K562 (cell line): ENCODE results near the gene CLIC2.

Source experiments
- CTCF ChIP-seq, 3 experiments: IDR thresholded peaks in 2 of 3; conservative IDR thresholded peaks in 1 of 3; 2 replicates each; pipeline ENCODE4 v1.5.1; 2011 to 2012; ENCODE audit warnings: low read length in 3 of 3, mild to moderate bottlenecking in 3 of 3, control low read depth in 2 of 3, improper control_type of control experiment in 1 of 3, inconsistent platforms in 1 of 3, low read depth in 1 of 3, mixed read lengths in 1 of 3, moderate library complexity in 1 of 3; ENCODE audit not compliant: insufficient read depth in 2 of 3
- REST ChIP-seq, 2 experiments: fragments of 450-650 bp; formaldehyde crosslinking in 1 of 2; IDR thresholded peaks; 2 replicates each; pipeline versions ENCODE4 v1.4.0 to v1.6.1; 2014 to 2020; ENCODE audit warnings: mild to moderate bottlenecking in 2 of 2, borderline replicate concordance in 1 of 2, low read depth in 1 of 2
- TCF7L2 ChIP-seq: fragments of 150-350 bp; IDR thresholded peaks from 2 replicates; pipeline ENCODE4 v1.6.1; 2016; ENCODE audit warnings: low read depth, mild to moderate bottlenecking, low read length, moderate library complexity

- TF ChIP-seq CTCF (IDR thresholded peaks at IDR 0.05 in 2 of 3, conservative IDR thresholded peaks at IDR 0.05 in 1 of 3; ENCODE audit: insufficient read depth in 2 of 3, low read depth in 1 of 3, low read length in 3 of 3), result no peak
- TF ChIP-seq TCF7L2, result no peak
- TF ChIP-seq REST (IDR thresholded peaks at IDR 0.05; ENCODE audit: borderline replicate concordance), result no peak
- TF ChIP-seq REST (CRISPR knock-in tag; IDR thresholded peaks at IDR 0.05; ENCODE audit: low read depth), result no peak
Measured at GRCh38 chrX:155314260-155314659, 20.2 kb downstream of the CLIC2 start.
